PC-9 (cell line): ENCODE results near the gene PPP2R2B. TPM values are rescaled to one million over a fixed set of nuclear protein-coding genes. Genes with fewer than 3 reads are reported as not detected.

ENCODE experiments used
- BruUV-seq: library from RNA; stranded (reverse); fragments of 400-500 nt; replicated peaks from 2 replicates; lab custom pipeline; 2021; lab: Mats Ljungman, UMichigan
- CTCF ChIA-PET: fragments of 300-600 bp; sonication (Branson Sonifier 250); formaldehyde crosslinking; loops from one replicate; lab custom pipeline; 2022; ENCODE audit warnings: antibody characterized with exemption; lab: Charles Lee
- POLR2A ChIA-PET: fragments of 300-600 bp; sonication (Branson Sonifier 250); formaldehyde crosslinking; loops from one replicate; lab custom pipeline; 2022; ENCODE audit warnings: antibody characterized with exemption; ENCODE audit not compliant: unreplicated experiment; lab: Charles Lee
- DNase-seq, 2 experiments: peaks; one replicate each; pipeline versions ENCODE4 v3.0.0 to v3.0.0-alpha.2; 2015 to 2022; ENCODE audit warnings: mixed read lengths in 1 of 2
- H2AFZ ChIP-seq: fragments of 200-600 bp; sonication (generic); 2 replicates; pipeline ENCODE4 v1.8.1; 2017; ENCODE audit warnings: antibody characterized with exemption
- H3F3A ChIP-seq: fragments of 200-600 bp; sonication (generic); 2 replicates; pipeline ENCODE4 v1.8.1; 2017; ENCODE audit warnings: antibody characterized with exemption, mild to moderate bottlenecking, low read depth; ENCODE audit not compliant: insufficient read depth
- H3K27ac ChIP-seq: fragments of 200-600 bp; sonication (generic); 2 replicates; pipeline ENCODE4 v1.6.1; 2016; ENCODE audit warnings: mixed run types
- H3K27me3 ChIP-seq: fragments of 200-600 bp; sonication (generic); 2 replicates; pipeline ENCODE4 v1.6.1; 2016; ENCODE audit warnings: low read depth, mixed run types; ENCODE audit not compliant: insufficient read depth
- H3K36me3 ChIP-seq: fragments of 200-600 bp; sonication (generic); 2 replicates; pipeline ENCODE4 v1.6.1; 2016; ENCODE audit warnings: low read depth, mixed run types
- H3K4me1 ChIP-seq: fragments of 200-600 bp; sonication (generic); replicated peaks from 2 replicates; pipeline ENCODE4 v1.6.1; 2016; ENCODE audit warnings: mixed run types; ENCODE audit not compliant: insufficient read depth
- H3K4me2 ChIP-seq: fragments of 200-600 bp; sonication (generic); 2 replicates; pipeline ENCODE4 v1.6.1; 2017; ENCODE audit warnings: mixed run types
- H3K4me3 ChIP-seq: fragments of 200-600 bp; sonication (generic); 2 replicates; pipeline ENCODE4 v1.6.1; 2016; ENCODE audit warnings: mixed run types
- H3K79me2 ChIP-seq: fragments of 200-600 bp; sonication (generic); 2 replicates; pipeline ENCODE4 v1.6.1; 2017; ENCODE audit warnings: low read depth, mixed run types
- H3K9me2 ChIP-seq: fragments of 200-600 bp; sonication (generic); 2 replicates; pipeline ENCODE4 v1.8.1; 2017; ENCODE audit warnings: mild to moderate bottlenecking; ENCODE audit not compliant: insufficient read depth
- H3K9me3 ChIP-seq: fragments of 200-600 bp; sonication (generic); 2 replicates; pipeline ENCODE4 v1.8.1; 2016; ENCODE audit warnings: low read depth; ENCODE audit not compliant: insufficient read depth
- H4K20me1 ChIP-seq: fragments of 200-600 bp; sonication (generic); 2 replicates; pipeline ENCODE4 v1.8.1; 2017; ENCODE audit not compliant: insufficient read depth
- EZH2 ChIP-seq: fragments of 200-600 bp; sonication (generic); IDR thresholded peaks from 2 replicates; pipeline ENCODE4 v1.8.0; 2017; ENCODE audit warnings: antibody characterized with exemption, low read depth
- intact Hi-C: fragments of 100-400 bp; cut with micrococcal nuclease; formaldehyde crosslinking; loops from one replicate; pipeline ENCODE4 v1.10.0; 2022; ENCODE audit not compliant: unreplicated experiment
- total RNA-seq: library from RNA; stranded (reverse); gene quantifications from 2 replicates; pipeline ENCODE4 v1.2.3, GENCODE V29; 2021
- TF ChIP-seq, protein P1 (sequence below): fragments of 200-600 bp; sonication (generic); conservative IDR thresholded peaks from 2 replicates; pipeline ENCODE4 v1.6.1; 2017; ENCODE audit warnings: mixed run types, antibody characterized with exemption, mild to moderate bottlenecking, moderate library complexity

PPP2R2B gene
- total RNA-seq, 1 experiment from 2014 or later, result not detected

DNA sequence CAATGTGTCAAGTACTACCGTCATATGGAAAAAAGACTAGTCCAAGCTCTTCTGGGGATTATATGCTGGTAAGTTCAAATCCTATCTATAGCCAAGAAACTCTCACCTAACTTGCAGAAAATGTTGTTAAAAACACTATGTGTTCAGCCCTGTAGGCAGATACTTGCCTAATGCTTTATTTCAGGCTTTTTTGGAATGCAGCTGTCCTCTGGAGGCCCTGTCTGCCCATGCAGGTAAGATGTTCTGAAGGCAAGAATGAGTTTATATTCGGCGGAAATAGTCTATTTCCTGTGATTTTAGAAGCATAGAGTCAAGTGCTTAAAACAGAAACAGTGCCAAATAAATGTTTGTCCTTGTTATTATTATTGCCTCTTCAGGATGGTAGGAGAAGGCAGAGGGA, 34.3 kb upstream of the PPP2R2B start:
- no peaks in the 10 kb centered on the region for H3K4me1 ChIP-seq
- H2AFZ ChIP-seq, result no peak overlapping the region
- no peaks in the 10 kb centered on the region for H3K36me3 ChIP-seq
- no peak overlapping the region for H3K27ac ChIP-seq
- H3K9me2 ChIP-seq, result no peaks in the 10 kb centered on the region
- no peaks in the 10 kb centered on the region for H4K20me1 ChIP-seq
- intact Hi-C loops, result no loop called here
- TF ChIP-seq EZH2, result no peak
- TF ChIP-seq, protein P1, sequence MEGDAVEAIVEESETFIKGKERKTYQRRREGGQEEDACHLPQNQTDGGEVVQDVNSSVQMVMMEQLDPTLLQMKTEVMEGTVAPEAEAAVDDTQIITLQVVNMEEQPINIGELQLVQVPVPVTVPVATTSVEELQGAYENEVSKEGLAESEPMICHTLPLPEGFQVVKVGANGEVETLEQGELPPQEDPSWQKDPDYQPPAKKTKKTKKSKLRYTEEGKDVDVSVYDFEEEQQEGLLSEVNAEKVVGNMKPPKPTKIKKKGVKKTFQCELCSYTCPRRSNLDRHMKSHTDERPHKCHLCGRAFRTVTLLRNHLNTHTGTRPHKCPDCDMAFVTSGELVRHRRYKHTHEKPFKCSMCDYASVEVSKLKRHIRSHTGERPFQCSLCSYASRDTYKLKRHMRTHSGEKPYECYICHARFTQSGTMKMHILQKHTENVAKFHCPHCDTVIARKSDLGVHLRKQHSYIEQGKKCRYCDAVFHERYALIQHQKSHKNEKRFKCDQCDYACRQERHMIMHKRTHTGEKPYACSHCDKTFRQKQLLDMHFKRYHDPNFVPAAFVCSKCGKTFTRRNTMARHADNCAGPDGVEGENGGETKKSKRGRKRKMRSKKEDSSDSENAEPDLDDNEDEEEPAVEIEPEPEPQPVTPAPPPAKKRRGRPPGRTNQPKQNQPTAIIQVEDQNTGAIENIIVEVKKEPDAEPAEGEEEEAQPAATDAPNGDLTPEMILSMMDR, result no peak
- CTCF ChIA-PET, result no interaction called here
- no peaks in the 10 kb centered on the region for H3K79me2 ChIP-seq
- POLR2A ChIA-PET, result no interaction called here
- 0 out of 2 replicates have a peak, but pooled peaks cover 4% of the 10 kb centered on the region for H3K27me3 ChIP-seq
- no TSS peak for BruUV-seq
- H3K9me3 ChIP-seq, result no peaks in the 10 kb centered on the region
- no peaks in the 10 kb centered on the region for H3F3A ChIP-seq
- H3K4me3 ChIP-seq, result no peak overlapping the region
- H3K4me2 ChIP-seq, result no peak overlapping the region
- DNase-seq, result no peak

DNA sequence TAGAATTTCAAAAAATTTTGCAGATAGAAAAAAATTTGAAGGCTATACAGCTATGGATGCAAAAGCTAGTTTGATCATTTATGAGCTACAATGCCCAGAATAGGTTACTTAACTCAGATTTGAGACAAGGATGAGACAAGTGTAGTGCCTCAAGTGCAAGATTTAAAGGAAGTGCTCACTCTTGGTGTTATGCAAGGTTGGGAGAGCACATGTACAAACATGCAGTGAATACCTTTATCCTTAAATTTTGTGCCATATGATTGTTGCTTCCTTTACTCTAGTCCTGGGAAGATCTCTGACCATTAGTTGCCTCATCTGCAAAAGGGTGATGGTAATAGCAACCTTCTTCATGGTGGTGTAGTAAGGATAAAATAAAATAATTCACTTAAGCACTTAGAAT, 31.7 kb upstream of the PPP2R2B start:
- H3K9me2 ChIP-seq, result no peaks in the 10 kb centered on the region
- no peaks in the 10 kb centered on the region for H3F3A ChIP-seq
- no peak overlapping the region for H3K4me3 ChIP-seq
- H3K36me3 ChIP-seq, result no peaks in the 10 kb centered on the region
- intact Hi-C loops, result no loop called here
- H3K27ac ChIP-seq, result no peak overlapping the region
- no peak overlapping the region for H3K4me2 ChIP-seq
- TF ChIP-seq, protein P1, result no peak
- no peak for TF ChIP-seq EZH2
- no peaks in the 10 kb centered on the region for H3K9me3 ChIP-seq
- no TSS peak for BruUV-seq
- H3K79me2 ChIP-seq, result no peaks in the 10 kb centered on the region
- CTCF ChIA-PET, result no interaction called here
- H2AFZ ChIP-seq, result no peak overlapping the region
- POLR2A ChIA-PET, result no interaction called here
- DNase-seq, result no peak
- 0 out of 2 replicates have a peak, but pooled peaks cover 4% of the 10 kb centered on the region for H3K27me3 ChIP-seq
- no peaks in the 10 kb centered on the region for H4K20me1 ChIP-seq
- no peaks in the 10 kb centered on the region for H3K4me1 ChIP-seq

DNA sequence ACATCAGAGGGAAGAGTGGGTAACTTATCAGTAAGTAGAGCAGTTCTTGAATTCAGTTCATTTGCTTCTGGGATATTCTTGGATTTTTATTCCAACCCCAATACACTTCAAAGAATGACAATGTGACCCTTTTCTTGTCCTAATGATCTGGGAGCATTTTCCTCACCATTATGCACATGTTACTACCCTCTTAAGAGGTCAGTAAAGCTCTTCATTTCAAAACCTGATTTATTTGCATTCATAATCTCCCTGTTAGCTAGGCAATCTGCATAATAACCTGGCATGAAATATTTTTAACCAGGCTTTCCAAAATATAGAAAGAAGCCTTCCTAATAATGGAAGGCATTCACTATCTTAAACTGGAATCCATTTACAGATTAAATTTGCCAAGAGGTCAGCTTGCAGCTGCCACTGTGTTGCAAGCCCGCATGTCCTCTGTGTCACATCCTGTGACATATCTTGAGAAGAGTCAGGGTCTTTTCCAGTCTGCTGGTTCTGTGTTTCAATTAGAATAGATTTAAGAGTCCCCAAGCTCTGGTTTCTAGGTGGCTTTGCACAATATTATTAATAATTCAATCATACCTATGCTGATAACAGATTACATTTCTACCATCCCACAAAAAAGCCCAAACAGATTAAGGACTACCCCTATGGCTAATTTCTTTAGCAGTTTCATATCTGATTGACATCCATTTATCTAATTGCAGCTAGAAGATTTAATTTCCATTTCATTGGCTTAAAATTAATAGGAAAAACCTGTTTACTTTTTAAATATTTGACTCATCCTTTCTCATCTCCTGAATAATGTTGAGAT, 30.9 kb upstream of the PPP2R2B start:
- Histone ChIP-seq H3K27me3 (0 out of 2 replicates have a peak, but pooled peaks cover 4% of the 10 kb centered on the region), H3K4me1 (no peaks in the 10 kb centered on the region), H2AFZ (no peak overlapping the region), H3K4me3 (no peak overlapping the region), H3K9me2 (no peaks in the 10 kb centered on the region), H3K9me3 (no peaks in the 10 kb centered on the region), H3K27ac (no peak overlapping the region), H3F3A (no peaks in the 10 kb centered on the region), H3K79me2 (no peaks in the 10 kb centered on the region), H3K4me2 (no peak overlapping the region), H4K20me1 (no peaks in the 10 kb centered on the region), H3K36me3 (no peaks in the 10 kb centered on the region)
- TF ChIP-seq, protein P1, result no peak
- no peak for TF ChIP-seq EZH2
- ChIA-PET CTCF (no interaction called here), POLR2A (no interaction called here)
- DNase-seq, result no peak
- intact Hi-C loops, result no loop called here
- BruUV-seq, result no TSS peak
